ENCODE measurements around the gene ARL6IP1. TPM values are rescaled to one million over a fixed set of nuclear protein-coding genes. Genes with fewer than 3 reads are reported as not detected.

The ARL6IP1 gene
- total RNA-seq, result 523 TPM

DNA sequence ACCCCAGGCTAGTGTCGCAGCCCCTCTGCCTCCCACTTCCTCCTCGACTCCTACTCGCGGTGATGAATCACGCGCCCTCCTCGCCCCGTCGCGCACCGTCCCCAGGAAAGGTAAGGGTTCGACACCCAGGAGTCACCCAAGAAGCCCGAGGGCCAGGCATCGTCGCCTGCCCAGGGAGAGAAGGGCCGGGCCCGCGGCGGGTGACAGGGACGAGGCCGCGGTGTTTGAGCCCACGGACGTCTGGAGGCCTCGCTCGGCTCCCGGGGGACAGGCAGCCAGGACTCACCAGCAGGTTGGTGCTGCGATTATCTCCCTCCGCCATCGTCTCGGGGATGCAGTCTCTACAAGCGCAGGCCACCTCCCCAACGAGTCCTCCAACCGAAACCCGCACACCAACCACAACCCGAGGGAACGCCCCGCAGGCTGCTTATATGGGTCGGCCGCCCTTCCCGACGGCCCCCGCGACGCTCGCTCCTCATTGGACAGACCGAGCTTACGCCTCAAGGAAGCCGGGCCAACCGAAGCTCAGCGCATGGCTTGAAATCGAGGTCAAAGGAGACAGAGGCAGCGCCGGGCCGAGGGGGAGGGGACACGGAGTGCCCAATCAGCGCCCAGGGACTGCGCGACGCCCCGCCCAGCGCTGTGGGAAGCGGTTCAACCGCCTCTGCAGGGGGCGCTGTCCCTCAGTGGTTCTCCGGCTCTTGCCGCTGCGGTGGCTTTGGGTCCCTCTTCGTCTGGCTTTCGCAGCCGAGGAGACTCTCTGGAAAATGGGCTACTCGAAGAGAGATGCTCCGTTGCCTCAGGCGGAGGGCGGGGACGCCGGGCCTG, at the start of gene ARL6IP1:
TSS of gene ARL6IP1 (minus strand) at position 405 of the 828 bp plus-strand sequence. CDS start at position 322, 83 bp downstream.

DNA sequence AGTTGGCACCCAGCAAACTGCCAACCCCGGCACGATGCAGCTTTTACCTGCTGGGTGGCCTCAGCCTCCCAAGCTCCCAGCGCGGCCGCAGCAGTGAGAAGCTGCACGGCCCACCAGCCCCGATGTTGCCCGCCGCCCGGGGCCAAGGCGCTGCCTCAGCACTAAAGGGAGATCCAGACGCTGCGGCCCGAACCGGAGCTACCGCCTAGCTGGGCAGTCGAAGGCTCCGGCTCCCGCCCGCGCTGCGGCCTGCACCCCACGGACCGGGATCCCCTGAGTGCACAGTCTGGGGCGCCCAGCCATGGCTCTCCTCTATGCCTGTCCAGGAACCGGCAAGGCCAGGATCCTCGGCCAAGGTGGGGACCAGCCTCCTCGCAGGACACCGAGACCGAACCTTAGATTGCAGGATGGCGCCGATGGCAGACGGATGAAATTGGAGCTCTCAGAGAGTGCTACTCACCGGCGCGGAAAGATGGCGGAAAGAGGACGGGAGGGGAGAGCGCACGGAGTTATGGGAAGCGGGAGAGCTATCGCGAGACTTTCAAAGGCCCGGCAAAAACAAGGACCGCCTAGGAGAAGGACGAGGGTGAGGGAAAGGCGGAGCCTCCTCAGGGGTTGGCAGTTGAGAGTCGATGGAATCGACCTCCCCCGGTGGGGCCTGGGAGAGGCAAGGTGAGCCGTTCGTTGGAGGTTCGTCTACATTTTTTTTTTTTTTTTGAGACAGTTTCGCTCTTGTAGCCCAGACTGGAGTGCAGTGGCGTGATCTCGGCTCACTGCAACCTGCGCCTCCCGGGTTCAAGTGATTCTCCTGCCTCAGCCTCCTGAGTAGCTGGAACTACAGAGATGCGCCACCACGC, 11.3 kb downstream of the ARL6IP1 start, which contains the start of gene RPS15A:
TSS of gene RPS15A (minus strand) at position 485 of the 857 bp plus-strand sequence. CDS start 1,221 bp downstream, outside the sequence.

Other genes starting within 250 kb of the ARL6IP1 start
- 137 TPM for gene NOMO2, start 239.5 kb downstream of the ARL6IP1 start, total RNA-seq
- 924 TPM for gene RPS15A, start 11.2 kb downstream of the ARL6IP1 start, total RNA-seq
- gene SMG1, start 124.9 kb upstream of the ARL6IP1 start, total RNA-seq, result 97.6 TPM
- gene TMC7, start 182.4 kb upstream of the ARL6IP1 start, total RNA-seq, result 5.1 TPM